Smooth muscle cell of bladder (primary cell): Measurements from ENCODE around the gene CDHR1. TPM values are rescaled to one million over a fixed set of nuclear protein-coding genes. Genes with fewer than 3 reads are reported as not detected.

Source experiments
- total RNA-seq: library from RNA; depleted of rRNA; stranded (reverse); fragments of >200 nt; gene quantifications from 2 replicates; pipeline ENCODE4 v1.2.3, GENCODE V29; 2014

Gene CDHR1
- under 0.01 TPM in 2 replicates for total RNA-seq

GRCh38 chr10:84194424-84195043 lies at the start of gene CDHR1:
Gene CDHR1 (plus strand): TSS chr10:84194537. CDS start chr10:84194761, 224 bp downstream.

GRCh38 chr10:84173501-84173929 lies 20.8 kb upstream of the CDHR1 start, which contains the start of gene GPR15LG:
Gene GPR15LG (plus strand): TSS chr10:84173801. CDS start chr10:84173852, 51 bp downstream.

GRCh38 chr10:84225427-84226173 lies 31.3 kb downstream of the CDHR1 start, which contains the start of gene LRIT2:
Gene LRIT2 (minus strand): TSS chr10:84225544. CDS start chr10:84225520, 24 bp downstream.

GRCh38 chr10:84241185-84241790 lies 47.0 kb downstream of the CDHR1 start, which contains the start of gene LRIT1:
Gene LRIT1 (minus strand): TSS chr10:84241546. CDS start chr10:84241439, 107 bp downstream.

GRCh38 chr10:84244651-84245270 lies 50.4 kb downstream of the CDHR1 start, which contains the start of gene RGR:
Gene RGR (plus strand): TSS chr10:84245053. CDS start chr10:84245091, 38 bp downstream.

Other genes starting within 250 kb of the CDHR1 start
- 202 and 218 TPM in 2 replicates for gene GHITM, start 55.0 kb upstream of the CDHR1 start, total RNA-seq
- gene GPR15LG, start 20.7 kb upstream of the CDHR1 start, total RNA-seq: not detected in 2 replicates
- not detected in 2 replicates for gene LRIT2, start 31.0 kb downstream of the CDHR1 start, total RNA-seq
- not detected in 2 replicates for gene LRIT1, start 47.0 kb downstream of the CDHR1 start, total RNA-seq
- not detected in 2 replicates for gene RGR, start 50.5 kb downstream of the CDHR1 start, total RNA-seq
- 15.4 and 20.2 TPM in 2 replicates for gene CCSER2, start 134.1 kb downstream of the CDHR1 start, total RNA-seq